Esophagus muscularis mucosa (tissue), 4 donors: ENCODE results near the gene DDX39A. TPM values are rescaled to one million over a fixed set of nuclear protein-coding genes. Genes with fewer than 3 reads are reported as not detected.

ENCODE experiments used
- DNase-seq: peaks from one replicate; pipeline ENCODE4 v3.0.0-alpha.2; 2017; ENCODE audit errors: extremely low spot score
- H3K27ac ChIP-seq, 4 donors: fragments of 200-600 bp; sonication (generic); replicated peaks in 1 of 4; 1 replicate in 3 of 4; 2 replicates in 1 of 4; pipeline ENCODE4 v1.5.1; 2016 to 2019; ENCODE audit warnings: mild to moderate bottlenecking in 1 of 4
- H3K27me3 ChIP-seq, 4 donors: fragments of 200-600 bp; sonication (generic); one replicate each; pipeline versions ENCODE4 v1.5.1 to v1.6.0; 2016 to 2019
- H3K36me3 ChIP-seq, 4 donors: fragments of 200-600 bp; sonication (generic); one replicate each; pipeline ENCODE4 v1.5.1; 2016 to 2019
- H3K4me1 ChIP-seq, 4 donors: fragments of 200-600 bp; sonication (generic); one replicate each; pipeline ENCODE4 v1.5.1; 2016 to 2019
- H3K4me3 ChIP-seq, 4 donors: fragments of 200-600 bp; sonication (generic); 1 replicate in 2 of 4; 2 replicates in 2 of 4; pipeline ENCODE4 v1.5.1; 2016 to 2019; ENCODE audit warnings: mild to moderate bottlenecking in 4 of 4, moderate library complexity in 1 of 4
- H3K9me3 ChIP-seq, 4 donors: fragments of 200-600 bp; sonication (generic); 1 replicate in 3 of 4; 2 replicates in 1 of 4; pipeline ENCODE4 v1.5.1; 2016 to 2019
- EP300 ChIP-seq: sonication (generic); formaldehyde crosslinking; IDR thresholded peaks from one replicate; pipeline ENCODE4 v1.6.1; 2017; ENCODE audit warnings: antibody characterized with exemption
- POLR2A ChIP-seq: fragments of 450-650 bp; IDR thresholded peaks from one replicate; pipeline ENCODE4 v1.6.1; 2017; ENCODE audit warnings: antibody characterized with exemption, moderate library complexity, mild to moderate bottlenecking, low read depth
- POLR2AphosphoS5 ChIP-seq, 2 donors: sonication (generic); formaldehyde crosslinking; IDR thresholded peaks; one replicate each; pipeline ENCODE4 v1.6.1; 2017; ENCODE audit warnings: antibody characterized with exemption in 2 of 2
- WGBS: methylation state at CpG from one replicate; pipeline ENCODE4 v1.1.5; 2018; 5-methylcytosine and 5-hydroxymethylcytosine counted together
- intact Hi-C: fragments of 100-400 bp; cut with DNase I; formaldehyde crosslinking; loops from one replicate; pipeline ENCODE4 v1.15.1; 2023
- total RNA-seq, 4 donors: library from RNA; depleted of rRNA; stranded (reverse); fragments of >200 nt; gene quantifications; one replicate each; pipeline versions ENCODE4 v1.1.0 to v1.2.1, GENCODE V29; 2016
- TF ChIP-seq, protein P1 (sequence below), 3 experiments: fragments of 200-600 bp in 2 of 3; fragments of 450-650 bp in 1 of 3; sonication (generic) in 2 of 3; IDR thresholded peaks; one replicate each; pipeline ENCODE4 v1.5.1; 2017 to 2019; ENCODE audit warnings: antibody characterized with exemption in 3 of 3, mild to moderate bottlenecking in 2 of 3, moderate library complexity in 1 of 3

Gene DDX39A
- total RNA-seq, 4 donors from 2014 or later = 39.3 to 56.3 (median 42.1) TPM

DNA sequence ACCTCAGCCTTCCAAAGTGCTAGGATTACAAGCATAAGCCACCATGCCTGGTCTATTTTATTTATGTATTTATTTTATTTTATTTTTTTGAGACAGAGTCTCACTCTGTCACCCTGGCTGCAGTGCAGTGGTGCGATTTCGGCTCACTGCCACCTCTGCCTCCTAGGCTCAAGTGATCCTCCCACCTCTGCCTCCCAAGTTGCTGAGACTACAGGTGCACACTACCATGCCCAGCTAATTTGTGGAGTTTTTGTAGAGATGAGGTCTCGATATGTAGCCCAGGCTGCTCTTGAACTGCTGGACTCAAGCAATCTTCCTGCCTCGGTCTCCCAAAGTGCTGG, 48.2 kb downstream of the DDX39A start:
- Histone ChIP-seq H3K27me3 (no peaks in the 10 kb centered on the region), H3K36me3 (no peaks in the 10 kb centered on the region), H3K4me1 (peaks cover 15 to 47% (median 41%) of the 10 kb centered on the region in 4 donors), H3K9me3 (no peaks in the 10 kb centered on the region), H3K27ac (peak overlapping the region; percentile 57 to 80 (median 74)), H3K4me3 (no peak overlapping the region)
- DNase-seq = no peak
- WGBS = 92% methylated on average over 4 of the region's 4 CpGs
- intact Hi-C loops = no loop called here
- TF ChIP-seq POLR2AphosphoS5 (IDR thresholded peaks at IDR 0.05) (no peak), POLR2A (no peak), EP300 (no peak)
- TF ChIP-seq, protein P1, sequence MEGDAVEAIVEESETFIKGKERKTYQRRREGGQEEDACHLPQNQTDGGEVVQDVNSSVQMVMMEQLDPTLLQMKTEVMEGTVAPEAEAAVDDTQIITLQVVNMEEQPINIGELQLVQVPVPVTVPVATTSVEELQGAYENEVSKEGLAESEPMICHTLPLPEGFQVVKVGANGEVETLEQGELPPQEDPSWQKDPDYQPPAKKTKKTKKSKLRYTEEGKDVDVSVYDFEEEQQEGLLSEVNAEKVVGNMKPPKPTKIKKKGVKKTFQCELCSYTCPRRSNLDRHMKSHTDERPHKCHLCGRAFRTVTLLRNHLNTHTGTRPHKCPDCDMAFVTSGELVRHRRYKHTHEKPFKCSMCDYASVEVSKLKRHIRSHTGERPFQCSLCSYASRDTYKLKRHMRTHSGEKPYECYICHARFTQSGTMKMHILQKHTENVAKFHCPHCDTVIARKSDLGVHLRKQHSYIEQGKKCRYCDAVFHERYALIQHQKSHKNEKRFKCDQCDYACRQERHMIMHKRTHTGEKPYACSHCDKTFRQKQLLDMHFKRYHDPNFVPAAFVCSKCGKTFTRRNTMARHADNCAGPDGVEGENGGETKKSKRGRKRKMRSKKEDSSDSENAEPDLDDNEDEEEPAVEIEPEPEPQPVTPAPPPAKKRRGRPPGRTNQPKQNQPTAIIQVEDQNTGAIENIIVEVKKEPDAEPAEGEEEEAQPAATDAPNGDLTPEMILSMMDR (IDR thresholded peaks at IDR 0.05) = no peak

DNA sequence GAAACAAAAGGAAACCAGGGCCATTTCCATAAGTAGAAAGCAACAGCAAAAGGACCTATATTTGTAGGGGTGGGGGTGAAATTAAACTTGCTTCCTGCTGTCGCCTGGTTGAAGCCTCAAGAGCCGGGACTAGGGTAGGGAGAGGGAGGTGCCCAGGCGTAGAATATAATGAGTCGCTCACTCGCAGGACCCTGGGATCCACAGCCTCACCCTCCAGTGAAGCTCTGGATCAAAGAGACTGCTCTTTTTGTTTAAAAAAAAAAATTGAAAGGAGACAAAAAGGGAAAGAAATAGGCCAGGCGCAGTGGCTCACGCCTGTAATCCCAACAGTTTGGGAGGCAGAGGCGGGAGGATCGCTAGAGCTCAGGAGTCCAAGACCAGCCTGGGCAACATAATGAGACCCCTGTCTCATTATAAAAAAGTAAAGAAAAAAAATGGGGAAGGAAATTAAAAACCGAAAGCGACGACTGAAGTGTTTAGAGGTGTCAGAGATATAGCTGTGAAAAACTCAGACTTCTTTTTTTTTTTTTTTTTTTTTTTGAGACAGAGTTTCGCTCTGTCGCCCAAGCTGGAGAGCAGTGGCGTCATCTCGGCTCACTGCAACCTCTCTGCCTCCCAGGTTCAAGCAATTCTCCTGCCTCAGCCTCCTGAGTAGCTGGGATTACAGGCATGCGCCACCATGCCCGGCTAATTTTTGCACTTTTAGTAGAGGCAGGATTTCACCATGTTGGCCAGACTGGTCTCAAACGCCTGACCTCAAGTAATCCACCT, 48.8 kb downstream of the DDX39A start:
- no peaks in the 10 kb centered on the region for H3K36me3 ChIP-seq
- no peaks in the 10 kb centered on the region for H3K27me3 ChIP-seq
- WGBS = 54% methylated on average over 19 of the region's 19 CpGs
- no peak for TF ChIP-seq POLR2AphosphoS5 (IDR thresholded peaks at IDR 0.05)
- TF ChIP-seq, protein P1 (IDR thresholded peaks at IDR 0.05) = no peak
- no peak for TF ChIP-seq POLR2A
- no peak for TF ChIP-seq EP300
- peaks cover 10 to 42% (median 35%) of the 10 kb centered on the region in 4 donors for H3K4me1 ChIP-seq
- H3K27ac ChIP-seq = peak overlapping the region; percentile 72 to 80 (median 74)
- H3K9me3 ChIP-seq = no peaks in the 10 kb centered on the region
- H3K4me3 ChIP-seq = peak overlapping the region in 1 of 4 donors; percentile 18
- DNase-seq = no peak
- intact Hi-C loops = no loop called here

DNA sequence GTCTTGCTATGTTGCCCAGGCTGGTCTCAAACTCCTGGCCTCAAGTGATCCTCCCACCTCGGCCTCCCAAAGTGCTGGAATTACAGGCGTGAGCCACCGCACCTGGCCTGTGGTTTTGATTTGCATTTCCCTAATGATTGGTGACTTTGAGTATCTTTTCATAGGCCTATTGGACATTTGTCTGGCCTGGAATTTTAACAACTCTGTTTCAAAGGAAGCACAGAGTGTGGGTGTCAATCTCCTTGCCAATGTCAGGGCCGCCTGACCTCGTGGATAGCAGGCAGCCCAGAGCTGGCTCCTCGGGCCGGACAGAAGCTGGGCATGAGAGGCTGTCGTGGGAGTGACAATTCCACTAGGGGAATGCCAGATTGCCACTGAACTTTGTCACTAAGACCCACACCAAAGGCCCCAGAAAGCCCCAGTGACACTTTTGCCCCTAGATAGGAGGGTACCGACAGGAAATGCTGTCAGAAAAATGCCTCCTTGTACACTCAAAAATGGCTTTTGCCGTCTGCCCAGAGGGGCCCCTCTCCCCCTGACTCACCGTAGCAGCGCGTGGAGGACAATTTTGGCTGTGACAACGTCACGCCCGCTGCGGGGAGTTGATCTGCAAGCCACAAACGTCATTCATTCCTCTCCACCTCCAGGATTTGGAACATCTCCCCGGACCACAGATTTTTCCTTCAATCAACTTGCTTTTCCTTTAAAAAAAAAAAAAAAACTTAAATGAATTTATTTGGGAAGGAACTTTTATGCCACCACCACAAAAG, 49.6 kb downstream of the DDX39A start:
- H3K4me1 ChIP-seq = peaks cover 3 to 34% (median 28%) of the 10 kb centered on the region in 4 donors
- H3K9me3 ChIP-seq = no peaks in the 10 kb centered on the region
- no peaks in the 10 kb centered on the region for H3K36me3 ChIP-seq
- DNase-seq = no peak
- 54% methylated on average over 16 of the region's 19 CpGs for whole genome bisulfite sequencing
- H3K27ac ChIP-seq = peak overlapping the region; percentile 72 to 80 (median 74)
- TF ChIP-seq POLR2AphosphoS5 (IDR thresholded peaks at IDR 0.05) = peak in 1 of 2 donors; percentile 28
- no peak for TF ChIP-seq POLR2A
- H3K4me3 ChIP-seq = peak overlapping the region in 1 of 4 donors; percentile 18
- H3K27me3 ChIP-seq = no peaks in the 10 kb centered on the region
- intact Hi-C loops = no loop called here

DNA sequence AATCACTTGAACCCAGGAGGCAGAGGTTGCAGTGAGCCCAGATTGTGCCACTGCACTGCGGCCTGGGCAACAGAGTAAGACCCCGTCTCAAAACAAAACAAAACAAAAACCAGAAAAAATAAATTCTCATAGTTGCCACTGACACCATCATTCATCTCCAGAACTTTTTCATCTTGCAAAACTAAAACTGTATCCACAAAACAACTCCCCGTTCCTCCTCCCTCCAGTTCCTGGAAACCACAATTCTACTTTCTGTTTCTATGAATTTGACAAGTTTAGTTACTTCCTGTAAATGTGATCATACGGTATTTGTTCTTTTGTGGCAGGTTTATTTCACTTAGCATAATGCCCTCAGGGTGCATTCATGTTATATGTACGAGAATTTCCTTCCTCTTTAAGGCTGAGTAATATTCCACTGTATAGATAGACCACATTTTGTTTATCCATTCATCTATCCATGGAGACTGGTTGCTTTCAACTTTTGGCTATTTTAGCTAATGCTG, 51.1 kb downstream of the DDX39A start:
- H3K4me1 ChIP-seq = peaks cover 18 to 45% (median 40%) of the 10 kb centered on the region in 4 donors
- H3K9me3 ChIP-seq = no peaks in the 10 kb centered on the region
- H3K27ac ChIP-seq = peak overlapping the region in 3 of 4 donors; percentile 35 to 80 (median 54)
- WGBS = 65% methylated on average over 5 of the region's 5 CpGs
- H3K4me3 ChIP-seq = no peak overlapping the region
- H3K27me3 ChIP-seq = no peaks in the 10 kb centered on the region
- no peak for TF ChIP-seq POLR2AphosphoS5 (IDR thresholded peaks at IDR 0.05)
- TF ChIP-seq EP300 = no peak
- no peak for DNase-seq
- intact Hi-C loops = no loop called here
- H3K36me3 ChIP-seq = no peaks in the 10 kb centered on the region

DNA sequence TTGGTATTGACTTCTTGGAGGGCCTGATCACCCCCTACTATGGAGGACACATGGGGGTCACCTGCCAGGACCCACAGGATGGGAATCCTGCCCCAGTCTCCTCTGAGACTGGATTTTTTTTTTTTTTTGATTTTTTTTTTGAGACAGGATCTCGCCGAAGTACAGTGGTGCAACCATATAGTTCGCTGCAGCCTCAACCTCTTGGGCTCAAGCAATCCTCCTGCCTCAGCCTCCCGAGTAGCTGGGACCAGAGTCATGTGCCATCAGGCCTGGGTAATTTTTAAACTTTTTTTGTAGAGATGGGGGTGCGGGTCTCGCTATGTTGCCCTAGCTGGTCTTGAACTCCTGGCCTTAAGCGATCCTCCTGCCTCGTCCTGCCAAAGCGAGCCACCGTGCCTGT, 52.1 kb downstream of the DDX39A start:
- intact Hi-C loops = no loop called here
- H3K4me3 ChIP-seq = no peak overlapping the region
- TF ChIP-seq POLR2AphosphoS5 (IDR thresholded peaks at IDR 0.05) = no peak
- no peak for TF ChIP-seq EP300
- TF ChIP-seq, protein P1 (IDR thresholded peaks at IDR 0.05) = no peak
- TF ChIP-seq POLR2A = no peak
- H3K9me3 ChIP-seq = no peaks in the 10 kb centered on the region
- peaks cover 23 to 50% (median 48%) of the 10 kb centered on the region in 4 donors for H3K4me1 ChIP-seq
- peak overlapping the region in 3 of 4 donors; percentile 35 to 80 (median 54) for H3K27ac ChIP-seq
- H3K36me3 ChIP-seq = no peaks in the 10 kb centered on the region
- DNase-seq = no peak
- H3K27me3 ChIP-seq = no peaks in the 10 kb centered on the region
- WGBS = 92% methylated on average over 10 of the region's 10 CpGs
